HepG2 (cell line): ENCODE data around the gene THRB. TPM values are rescaled to one million over a fixed set of nuclear protein-coding genes. Genes with fewer than 3 reads are reported as not detected.

Source experiments
- ATAC-seq: fragments of 200-7000 bp; cut with Tn5 transposase; 3 replicates; pipeline ENCODE4 v1.9.1; 2020; ENCODE audit warnings: mild to moderate bottlenecking, moderate library complexity
- BruUV-seq: library from RNA; stranded (reverse); fragments of 400-500 nt; replicated peaks from 2 replicates; lab custom pipeline; 2021; lab: Mats Ljungman, UMichigan
- CTCF ChIA-PET: fragments of 300-600 bp; formaldehyde crosslinking; extraction: SDS; loops from one replicate; lab custom pipeline; 2021; ENCODE audit warnings: low total read pairs, inconsistent platforms, low intra/inter-chr PET ratio; lab: Yijun Ruan, JAX
- POLR2A ChIA-PET: fragments of 350-600 bp; sonication (Branson Sonifier 250); formaldehyde crosslinking; loops from one replicate; lab custom pipeline; 2020; ENCODE audit warnings: antibody characterized with exemption, inconsistent platforms; lab: Yijun Ruan, JAX
- DNase-seq: peaks from one replicate; pipeline ENCODE4 v3.0.0-alpha.2; 2015; ENCODE audit warnings: low spot score
- FAIRE-seq: peaks from 3 replicates; lab custom pipeline; 2011; peaks lifted over from hg19 to GRCh38; lab: Jason Lieb, UNC
- H2AFZ ChIP-seq: one replicate; pipeline ENCODE4 v1.6.1; 2011; ENCODE audit warnings: low read length, inconsistent platforms
- H3K27ac ChIP-seq: fragments of 300-600 bp; 3 replicates; pipeline ENCODE4 v1.8.0; 2011; ENCODE audit warnings: mixed run types, mild to moderate bottlenecking, mixed read lengths, low read length, inconsistent platforms; ENCODE audit not compliant: insufficient read depth; ENCODE audit errors: extremely low read length
- H3K27me3 ChIP-seq, 2 experiments: fragments of 200-600 bp in 1 of 2; 2 replicates in 1 of 2; 3 replicates in 1 of 2; pipeline versions ENCODE4 v1.6.0 to v1.8.0; 2011; ENCODE audit warnings: low read length in 2 of 2, mild to moderate bottlenecking in 2 of 2, moderate library complexity in 2 of 2, inconsistent platforms in 1 of 2; ENCODE audit not compliant: insufficient read depth in 2 of 2, control insufficient read depth in 1 of 2
- H3K36me3 ChIP-seq, 2 experiments: fragments of 200-600 bp in 1 of 2; replicated peaks in 1 of 2; 2 replicates in 1 of 2; 3 replicates in 1 of 2; pipeline versions ENCODE4 v1.5.1 to v1.8.0; 2011; ENCODE audit warnings: low read length in 2 of 2, inconsistent platforms in 1 of 2; ENCODE audit not compliant: insufficient read depth in 2 of 2, control insufficient read depth in 1 of 2
- H3K4me1 ChIP-seq: 2 replicates; pipeline ENCODE4 v1.5.1; 2012; ENCODE audit warnings: low read length, inconsistent platforms; ENCODE audit not compliant: insufficient read depth
- H3K4me2 ChIP-seq: 2 replicates; pipeline ENCODE4 v1.6.0; 2011; ENCODE audit warnings: low read depth, low read length, inconsistent platforms
- H3K4me3 ChIP-seq, 3 experiments: fragments of 200-600 bp in 1 of 3; sonication (generic), shearing (Covaris generic) in 1 of 3; replicated peaks in 1 of 3; 2 replicates each; pipeline ENCODE4 v1.5.1; 2011 to 2016; ENCODE audit warnings: low read length in 3 of 3, inconsistent platforms in 2 of 3, low read depth in 2 of 3, mild to moderate bottlenecking in 2 of 3, control low read depth in 1 of 3, mixed read lengths in 1 of 3; ENCODE audit not compliant: insufficient read depth in 1 of 3
- H3K79me2 ChIP-seq: one replicate; pipeline ENCODE4 v1.6.1; 2011; ENCODE audit warnings: low read length, inconsistent platforms; ENCODE audit not compliant: insufficient read depth
- H3K9ac ChIP-seq: 2 replicates; pipeline ENCODE4 v1.6.0; 2011; ENCODE audit warnings: mild to moderate bottlenecking, low read depth, low read length, inconsistent platforms; ENCODE audit not compliant: insufficient read depth
- H3K9me3 ChIP-seq: 2 replicates; pipeline ENCODE4 v1.5.1; 2012; ENCODE audit warnings: mild to moderate bottlenecking, low read length
- H4K20me1 ChIP-seq: 2 replicates; pipeline ENCODE4 v1.6.0; 2011; ENCODE audit warnings: inconsistent platforms, mild to moderate bottlenecking, low read length, moderate library complexity; ENCODE audit not compliant: insufficient read depth
- CREM ChIP-seq, 2 experiments: sonication (generic) in 1 of 2; formaldehyde crosslinking in 1 of 2; IDR thresholded peaks; 2 replicates each; pipeline versions ENCODE4 v1.4.0 to v1.6.1; 2016 to 2020; ENCODE audit warnings: antibody characterized with exemption in 1 of 2, mild to moderate bottlenecking in 1 of 2, missing genetic modification reagents in 1 of 2
- KLF9 ChIP-seq: IDR thresholded peaks from 2 replicates; pipeline ENCODE4 v1.6.1; 2016; ENCODE audit warnings: low read depth
- ZBTB20 ChIP-seq: sonication (generic); formaldehyde crosslinking; IDR thresholded peaks from 2 replicates; pipeline ENCODE4 v1.8.1; 2023; ENCODE audit warnings: missing genetic modification reagents, low read depth, mild to moderate bottlenecking, borderline replicate concordance
- WGBS: methylation state at CpG from one replicate; pipeline ENCODE4 v1.1.6; 2017; ENCODE audit warnings: low lambda C conversion rate; 5-methylcytosine and 5-hydroxymethylcytosine counted together
- in situ Hi-C: cut with HindIII; loops from 2 replicates; pipeline ENCODE4 v1.10.0; 2017; ENCODE audit warnings: low pct_unique_long_range_greater_than_20kb; ENCODE audit not compliant: extremely low pct_ligation_motif_present
- intact Hi-C: fragments of 100-400 bp; cut with micrococcal nuclease; formaldehyde crosslinking; loops from one replicate; pipeline ENCODE4 v1.10.0; 2022; ENCODE audit not compliant: unreplicated experiment
- polyA plus RNA-seq, 8 experiments: library from polyadenylated mRNA; depleted of rRNA in 3 of 8; stranded (reverse) in 7 of 8; unstranded in 1 of 8; fragments of >200 nt; fragmentation: Illumina TruSeq in 4 of 8; extraction: Trizol in 4 of 8; gene quantifications; 2 replicates each; pipeline versions ENCODE4 v1.2.1 to v1.2.3, GENCODE V29; 2011 to 2016; ENCODE audit warnings: low read depth in 4 of 8, missing spikeins in 1 of 8, mixed read lengths in 1 of 8; ENCODE audit not compliant: insufficient read depth in 1 of 8
- total RNA-seq, 5 experiments: library from RNA; depleted of rRNA; stranded (reverse); fragments of >200 nt; fragmentation: Illumina TruSeq; extraction: Trizol; gene quantifications; 2 replicates each; pipeline ENCODE4 v1.2.3, GENCODE V29; 2016; ENCODE audit warnings: low read depth in 1 of 5
- TF ChIP-seq, protein P1 (sequence below): sonication (generic); formaldehyde crosslinking; IDR thresholded peaks from 2 replicates; pipeline ENCODE4 v1.5.0; 2020; ENCODE audit warnings: mild to moderate bottlenecking, missing genetic modification reagents
- TF ChIP-seq, protein P2 (sequence below): sonication (generic); formaldehyde crosslinking; IDR thresholded peaks from 2 replicates; pipeline ENCODE4 v1.4.0; 2020; ENCODE audit warnings: missing genetic modification reagents

THRB gene
- total and polyA plus RNA-seq, 2 of the 13 experiments (the other 11 are each of a cell fraction or from before 2014, with no cell fraction given) = 4.7 to 22.7 TPM

DNA sequence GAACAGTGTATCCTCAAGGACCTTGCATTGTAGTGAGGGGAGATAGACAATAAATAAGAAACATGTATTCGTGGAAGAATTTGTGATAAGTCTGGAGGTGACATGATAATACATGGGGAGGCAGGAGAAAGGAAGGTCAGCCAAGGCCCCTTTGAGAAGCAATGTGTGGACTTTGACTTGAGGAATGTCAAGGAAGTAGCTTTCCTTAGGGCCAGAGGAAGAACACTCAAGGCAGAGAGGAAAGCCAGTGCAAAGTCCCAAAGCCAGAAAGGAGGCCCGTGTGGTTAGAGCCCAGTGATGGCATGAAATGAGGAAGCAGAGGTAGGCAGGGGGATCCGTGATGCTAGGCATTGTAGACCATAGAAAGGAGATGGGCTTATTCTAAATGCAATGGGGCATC is 357.3 kb downstream of the THRB start:
- Histone ChIP-seq H4K20me1 (no peaks in the 10 kb centered on the region), H3K9ac (no peak overlapping the region), H3K4me3 (no peak overlapping the region), H3K79me2 (no peaks in the 10 kb centered on the region), H3K9me3 (no peaks in the 10 kb centered on the region), H3K36me3 (peaks cover 0 to 42% of the 10 kb centered on the region in 2 experiments), H3K27ac (no peak overlapping the region), H3K27me3 (no peaks in the 10 kb centered on the region), H3K4me1 (no peaks in the 10 kb centered on the region), H3K4me2 (no peak overlapping the region), H2AFZ (no peak overlapping the region)
- no TSS peak for BruUV-seq
- intact Hi-C loops (no loop called here), in situ Hi-C loops (no loop called here)
- FAIRE-seq (no peak), ATAC-seq (no peak), DNase-seq (no peak)
- WGBS = 95% methylated on average over 3 of the region's 3 CpGs
- ChIA-PET CTCF (no interaction called here), POLR2A (no interaction called here)
- no peak for TF ChIP-seq ZBTB20 (CRISPR knock-in tag)
- TF ChIP-seq KLF9 (CRISPR knock-in tag) = no peak
- TF ChIP-seq, protein P1, sequence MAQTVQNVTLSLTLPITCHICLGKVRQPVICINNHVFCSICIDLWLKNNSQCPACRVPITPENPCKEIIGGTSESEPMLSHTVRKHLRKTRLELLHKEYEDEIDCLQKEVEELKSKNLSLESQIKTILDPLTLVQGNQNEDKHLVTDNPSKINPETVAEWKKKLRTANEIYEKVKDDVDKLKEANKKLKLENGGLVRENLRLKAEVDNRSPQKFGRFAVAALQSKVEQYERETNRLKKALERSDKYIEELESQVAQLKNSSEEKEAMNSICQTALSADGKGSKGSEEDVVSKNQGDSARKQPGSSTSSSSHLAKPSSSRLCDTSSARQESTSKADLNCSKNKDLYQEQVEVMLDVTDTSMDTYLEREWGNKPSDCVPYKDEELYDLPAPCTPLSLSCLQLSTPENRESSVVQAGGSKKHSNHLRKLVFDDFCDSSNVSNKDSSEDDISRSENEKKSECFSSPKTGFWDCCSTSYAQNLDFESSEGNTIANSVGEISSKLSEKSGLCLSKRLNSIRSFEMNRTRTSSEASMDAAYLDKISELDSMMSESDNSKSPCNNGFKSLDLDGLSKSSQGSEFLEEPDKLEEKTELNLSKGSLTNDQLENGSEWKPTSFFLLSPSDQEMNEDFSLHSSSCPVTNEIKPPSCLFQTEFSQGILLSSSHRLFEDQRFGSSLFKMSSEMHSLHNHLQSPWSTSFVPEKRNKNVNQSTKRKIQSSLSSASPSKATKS (CRISPR knock-in tag) = no peak
- TF ChIP-seq, protein P2, sequence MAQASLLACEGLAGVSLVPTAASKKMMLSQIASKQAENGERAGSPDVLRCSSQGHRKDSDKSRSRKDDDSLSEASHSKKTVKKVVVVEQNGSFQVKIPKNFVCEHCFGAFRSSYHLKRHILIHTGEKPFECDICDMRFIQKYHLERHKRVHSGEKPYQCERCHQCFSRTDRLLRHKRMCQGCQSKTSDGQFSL (CRISPR knock-in tag) = no peak
- no peak for TF ChIP-seq CREM (IDR thresholded peaks at IDR 0.05)
- TF ChIP-seq CREM (CRISPR knock-in tag; IDR thresholded peaks at IDR 0.05) = no peak
